GM23338 (cell line): ENCODE results near the gene ROR1.

Experiments used
- CREB1 ChIP-seq: fragments of 250-450 bp; sonication (Bioruptor Pico); IDR thresholded peaks from 2 replicates; pipeline ENCODE4 v1.5.0; 2020; ENCODE audit warnings: low read depth, mild to moderate bottlenecking, moderate library complexity
- EZH2 ChIP-seq: fragments of 200-600 bp; sonication (generic); IDR thresholded peaks from one replicate; pipeline ENCODE4 v1.8.0; 2017; ENCODE audit warnings: antibody characterized with exemption, mild to moderate bottlenecking, low read depth; ENCODE audit not compliant: unreplicated experiment
- EZH2phosphoT487 ChIP-seq: fragments of 200-600 bp; sonication (generic); IDR thresholded peaks from one replicate; pipeline ENCODE4 v1.8.1; 2018; ENCODE audit warnings: antibody characterized with exemption; ENCODE audit not compliant: unreplicated experiment
- JUNB ChIP-seq: IDR thresholded peaks from one replicate; pipeline ENCODE4 v1.6.1; 2016; ENCODE audit warnings: antibody characterized with exemption; ENCODE audit not compliant: unreplicated experiment
- POLR2AphosphoS5 ChIP-seq: IDR thresholded peaks from 2 replicates; pipeline ENCODE4 v1.6.1; 2016; ENCODE audit warnings: antibody characterized with exemption, low read depth
- STAT1 ChIP-seq: IDR thresholded peaks from one replicate; pipeline ENCODE4 v1.6.1; 2016; ENCODE audit warnings: antibody characterized with exemption; ENCODE audit not compliant: unreplicated experiment
- ZNF114 ChIP-seq: fragments of 250-450 bp; sonication (Bioruptor Pico); IDR thresholded peaks from 2 replicates; pipeline ENCODE4 v1.5.0; 2020; ENCODE audit warnings: mild to moderate bottlenecking, moderate library complexity
- ZNF331 ChIP-seq: fragments of 250-450 bp; sonication (Bioruptor Pico); IDR thresholded peaks from 2 replicates; pipeline ENCODE4 v1.5.0; 2020; ENCODE audit warnings: low read depth, mild to moderate bottlenecking, moderate library complexity
- TF ChIP-seq, protein P1 (sequence below), 2 experiments: fragments of 200-600 bp in 1 of 2; sonication (generic) in 1 of 2; conservative IDR thresholded peaks; 2 replicates each; pipeline versions ENCODE4 v1.5.1 to v1.6.1; 2016 to 2017; ENCODE audit warnings: antibody characterized with exemption in 2 of 2, low read depth in 2 of 2, mild to moderate bottlenecking in 2 of 2, moderate library complexity in 1 of 2
- TF ChIP-seq, protein P2 (sequence below): IDR thresholded peaks from 2 replicates; pipeline ENCODE4 v1.6.1; 2016; ENCODE audit warnings: antibody characterized with exemption
- TF ChIP-seq, protein P3 (sequence below): IDR thresholded peaks from one replicate; pipeline ENCODE4 v1.6.1; 2018; ENCODE audit warnings: antibody characterized with exemption; ENCODE audit not compliant: unreplicated experiment
- TF ChIP-seq, protein P4 (sequence below): fragments of 250-450 bp; sonication (Bioruptor Pico); IDR thresholded peaks from 2 replicates; pipeline ENCODE4 v1.5.0; 2020; ENCODE audit warnings: mild to moderate bottlenecking, moderate library complexity

DNA sequence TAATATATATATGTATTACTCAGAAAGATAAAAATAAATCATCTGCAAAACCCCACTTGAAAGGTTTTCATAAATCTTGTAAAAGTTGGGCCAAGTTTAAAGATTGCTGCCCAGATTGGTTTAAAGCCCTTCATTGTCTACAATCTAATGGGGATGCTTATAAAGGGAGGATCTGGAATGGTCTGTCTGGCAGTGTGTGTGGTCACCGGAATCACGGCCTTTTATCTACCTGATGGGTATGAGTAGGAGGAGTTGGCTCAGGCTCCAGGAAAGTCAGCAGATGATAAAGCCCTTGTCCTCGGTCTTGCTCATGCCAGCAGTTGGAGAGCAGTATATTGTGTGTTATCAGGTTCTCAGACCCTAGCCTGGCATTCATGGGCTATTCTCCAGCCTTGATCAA, 197.7 kb downstream of the ROR1 start:
- TF ChIP-seq, protein P1, sequence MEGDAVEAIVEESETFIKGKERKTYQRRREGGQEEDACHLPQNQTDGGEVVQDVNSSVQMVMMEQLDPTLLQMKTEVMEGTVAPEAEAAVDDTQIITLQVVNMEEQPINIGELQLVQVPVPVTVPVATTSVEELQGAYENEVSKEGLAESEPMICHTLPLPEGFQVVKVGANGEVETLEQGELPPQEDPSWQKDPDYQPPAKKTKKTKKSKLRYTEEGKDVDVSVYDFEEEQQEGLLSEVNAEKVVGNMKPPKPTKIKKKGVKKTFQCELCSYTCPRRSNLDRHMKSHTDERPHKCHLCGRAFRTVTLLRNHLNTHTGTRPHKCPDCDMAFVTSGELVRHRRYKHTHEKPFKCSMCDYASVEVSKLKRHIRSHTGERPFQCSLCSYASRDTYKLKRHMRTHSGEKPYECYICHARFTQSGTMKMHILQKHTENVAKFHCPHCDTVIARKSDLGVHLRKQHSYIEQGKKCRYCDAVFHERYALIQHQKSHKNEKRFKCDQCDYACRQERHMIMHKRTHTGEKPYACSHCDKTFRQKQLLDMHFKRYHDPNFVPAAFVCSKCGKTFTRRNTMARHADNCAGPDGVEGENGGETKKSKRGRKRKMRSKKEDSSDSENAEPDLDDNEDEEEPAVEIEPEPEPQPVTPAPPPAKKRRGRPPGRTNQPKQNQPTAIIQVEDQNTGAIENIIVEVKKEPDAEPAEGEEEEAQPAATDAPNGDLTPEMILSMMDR (conservative IDR thresholded peaks at IDR 0.05; ENCODE audit: low read depth in 2 of 2), result no peak
- TF ChIP-seq POLR2AphosphoS5 (no peak), JUNB (no peak), EZH2phosphoT487 (no peak), ZNF114 (no peak), CREB1 (CRISPR knock-in tag) (no peak), EZH2 (no peak), ZNF331 (CRISPR knock-in tag) (no peak), STAT1 (no peak)
- TF ChIP-seq, protein P2, sequence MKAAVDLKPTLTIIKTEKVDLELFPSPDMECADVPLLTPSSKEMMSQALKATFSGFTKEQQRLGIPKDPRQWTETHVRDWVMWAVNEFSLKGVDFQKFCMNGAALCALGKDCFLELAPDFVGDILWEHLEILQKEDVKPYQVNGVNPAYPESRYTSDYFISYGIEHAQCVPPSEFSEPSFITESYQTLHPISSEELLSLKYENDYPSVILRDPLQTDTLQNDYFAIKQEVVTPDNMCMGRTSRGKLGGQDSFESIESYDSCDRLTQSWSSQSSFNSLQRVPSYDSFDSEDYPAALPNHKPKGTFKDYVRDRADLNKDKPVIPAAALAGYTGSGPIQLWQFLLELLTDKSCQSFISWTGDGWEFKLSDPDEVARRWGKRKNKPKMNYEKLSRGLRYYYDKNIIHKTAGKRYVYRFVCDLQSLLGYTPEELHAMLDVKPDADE, result no peak
- TF ChIP-seq, protein P3, sequence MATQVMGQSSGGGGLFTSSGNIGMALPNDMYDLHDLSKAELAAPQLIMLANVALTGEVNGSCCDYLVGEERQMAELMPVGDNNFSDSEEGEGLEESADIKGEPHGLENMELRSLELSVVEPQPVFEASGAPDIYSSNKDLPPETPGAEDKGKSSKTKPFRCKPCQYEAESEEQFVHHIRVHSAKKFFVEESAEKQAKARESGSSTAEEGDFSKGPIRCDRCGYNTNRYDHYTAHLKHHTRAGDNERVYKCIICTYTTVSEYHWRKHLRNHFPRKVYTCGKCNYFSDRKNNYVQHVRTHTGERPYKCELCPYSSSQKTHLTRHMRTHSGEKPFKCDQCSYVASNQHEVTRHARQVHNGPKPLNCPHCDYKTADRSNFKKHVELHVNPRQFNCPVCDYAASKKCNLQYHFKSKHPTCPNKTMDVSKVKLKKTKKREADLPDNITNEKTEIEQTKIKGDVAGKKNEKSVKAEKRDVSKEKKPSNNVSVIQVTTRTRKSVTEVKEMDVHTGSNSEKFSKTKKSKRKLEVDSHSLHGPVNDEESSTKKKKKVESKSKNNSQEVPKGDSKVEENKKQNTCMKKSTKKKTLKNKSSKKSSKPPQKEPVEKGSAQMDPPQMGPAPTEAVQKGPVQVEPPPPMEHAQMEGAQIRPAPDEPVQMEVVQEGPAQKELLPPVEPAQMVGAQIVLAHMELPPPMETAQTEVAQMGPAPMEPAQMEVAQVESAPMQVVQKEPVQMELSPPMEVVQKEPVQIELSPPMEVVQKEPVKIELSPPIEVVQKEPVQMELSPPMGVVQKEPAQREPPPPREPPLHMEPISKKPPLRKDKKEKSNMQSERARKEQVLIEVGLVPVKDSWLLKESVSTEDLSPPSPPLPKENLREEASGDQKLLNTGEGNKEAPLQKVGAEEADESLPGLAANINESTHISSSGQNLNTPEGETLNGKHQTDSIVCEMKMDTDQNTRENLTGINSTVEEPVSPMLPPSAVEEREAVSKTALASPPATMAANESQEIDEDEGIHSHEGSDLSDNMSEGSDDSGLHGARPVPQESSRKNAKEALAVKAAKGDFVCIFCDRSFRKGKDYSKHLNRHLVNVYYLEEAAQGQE, result no peak
- TF ChIP-seq, protein P4, sequence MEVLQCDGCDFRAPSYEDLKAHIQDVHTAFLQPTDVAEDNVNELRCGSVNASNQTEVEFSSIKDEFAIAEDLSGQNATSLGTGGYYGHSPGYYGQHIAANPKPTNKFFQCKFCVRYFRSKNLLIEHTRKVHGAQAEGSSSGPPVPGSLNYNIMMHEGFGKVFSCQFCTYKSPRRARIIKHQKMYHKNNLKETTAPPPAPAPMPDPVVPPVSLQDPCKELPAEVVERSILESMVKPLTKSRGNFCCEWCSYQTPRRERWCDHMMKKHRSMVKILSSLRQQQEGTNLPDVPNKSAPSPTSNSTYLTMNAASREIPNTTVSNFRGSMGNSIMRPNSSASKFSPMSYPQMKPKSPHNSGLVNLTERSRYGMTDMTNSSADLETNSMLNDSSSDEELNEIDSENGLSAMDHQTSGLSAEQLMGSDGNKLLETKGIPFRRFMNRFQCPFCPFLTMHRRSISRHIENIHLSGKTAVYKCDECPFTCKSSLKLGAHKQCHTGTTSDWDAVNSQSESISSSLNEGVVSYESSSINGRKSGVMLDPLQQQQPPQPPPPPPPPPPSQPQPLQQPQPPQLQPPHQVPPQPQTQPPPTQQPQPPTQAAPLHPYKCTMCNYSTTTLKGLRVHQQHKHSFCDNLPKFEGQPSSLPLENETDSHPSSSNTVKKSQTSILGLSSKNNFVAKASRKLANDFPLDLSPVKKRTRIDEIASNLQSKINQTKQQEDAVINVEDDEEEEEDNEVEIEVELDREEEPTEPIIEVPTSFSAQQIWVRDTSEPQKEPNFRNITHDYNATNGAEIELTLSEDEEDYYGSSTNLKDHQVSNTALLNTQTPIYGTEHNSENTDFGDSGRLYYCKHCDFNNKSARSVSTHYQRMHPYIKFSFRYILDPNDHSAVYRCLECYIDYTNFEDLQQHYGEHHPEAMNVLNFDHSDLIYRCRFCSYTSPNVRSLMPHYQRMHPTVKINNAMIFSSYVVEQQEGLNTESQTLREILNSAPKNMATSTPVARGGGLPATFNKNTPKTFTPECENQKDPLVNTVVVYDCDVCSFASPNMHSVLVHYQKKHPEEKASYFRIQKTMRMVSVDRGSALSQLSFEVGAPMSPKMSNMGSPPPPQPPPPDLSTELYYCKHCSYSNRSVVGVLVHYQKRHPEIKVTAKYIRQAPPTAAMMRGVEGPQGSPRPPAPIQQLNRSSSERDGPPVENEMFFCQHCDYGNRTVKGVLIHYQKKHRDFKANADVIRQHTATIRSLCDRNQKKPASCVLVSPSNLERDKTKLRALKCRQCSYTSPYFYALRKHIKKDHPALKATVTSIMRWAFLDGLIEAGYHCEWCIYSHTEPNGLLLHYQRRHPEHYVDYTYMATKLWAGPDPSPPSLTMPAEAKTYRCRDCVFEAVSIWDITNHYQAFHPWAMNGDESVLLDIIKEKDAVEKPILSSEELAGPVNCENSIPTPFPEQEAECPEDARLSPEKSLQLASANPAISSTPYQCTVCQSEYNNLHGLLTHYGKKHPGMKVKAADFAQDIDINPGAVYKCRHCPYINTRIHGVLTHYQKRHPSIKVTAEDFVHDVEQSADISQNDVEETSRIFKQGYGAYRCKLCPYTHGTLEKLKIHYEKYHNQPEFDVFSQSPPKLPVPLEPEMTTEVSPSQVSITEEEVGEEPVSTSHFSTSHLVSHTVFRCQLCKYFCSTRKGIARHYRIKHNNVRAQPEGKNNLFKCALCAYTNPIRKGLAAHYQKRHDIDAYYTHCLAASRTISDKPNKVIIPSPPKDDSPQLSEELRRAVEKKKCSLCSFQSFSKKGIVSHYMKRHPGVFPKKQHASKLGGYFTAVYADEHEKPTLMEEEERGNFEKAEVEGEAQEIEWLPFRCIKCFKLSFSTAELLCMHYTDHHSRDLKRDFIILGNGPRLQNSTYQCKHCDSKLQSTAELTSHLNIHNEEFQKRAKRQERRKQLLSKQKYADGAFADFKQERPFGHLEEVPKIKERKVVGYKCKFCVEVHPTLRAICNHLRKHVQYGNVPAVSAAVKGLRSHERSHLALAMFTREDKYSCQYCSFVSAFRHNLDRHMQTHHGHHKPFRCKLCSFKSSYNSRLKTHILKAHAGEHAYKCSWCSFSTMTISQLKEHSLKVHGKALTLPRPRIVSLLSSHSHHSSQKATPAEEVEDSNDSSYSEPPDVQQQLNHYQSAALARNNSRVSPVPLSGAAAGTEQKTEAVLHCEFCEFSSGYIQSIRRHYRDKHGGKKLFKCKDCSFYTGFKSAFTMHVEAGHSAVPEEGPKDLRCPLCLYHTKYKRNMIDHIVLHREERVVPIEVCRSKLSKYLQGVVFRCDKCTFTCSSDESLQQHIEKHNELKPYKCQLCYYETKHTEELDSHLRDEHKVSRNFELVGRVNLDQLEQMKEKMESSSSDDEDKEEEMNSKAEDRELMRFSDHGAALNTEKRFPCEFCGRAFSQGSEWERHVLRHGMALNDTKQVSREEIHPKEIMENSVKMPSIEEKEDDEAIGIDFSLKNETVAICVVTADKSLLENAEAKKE, result no peak
